OCI-LY3 (cell line): Measurements from ENCODE around the gene BHLHE23.

Source experiments
- H2AFZ ChIP-seq: fragments of 200-600, 300-600 bp; shearing (Covaris generic); 2 replicates; pipeline ENCODE4 v1.6.0; 2014; ENCODE audit warnings: antibody characterized with exemption, low read depth, low read length
- H3K27ac ChIP-seq: fragments of 200-600, 300-600 bp; sonication (generic); 2 replicates; pipeline ENCODE4 v1.5.1; 2014; ENCODE audit warnings: mild to moderate bottlenecking, low read length, moderate library complexity, mixed read lengths
- H3K27me3 ChIP-seq: fragments of 200-600, 300-600 bp; sonication (generic); 2 replicates; pipeline ENCODE4 v1.6.1; 2014; ENCODE audit warnings: low read depth, low read length, mixed read lengths
- H3K36me3 ChIP-seq: fragments of 200-600, 300-600 bp; sonication (generic); replicated peaks from 2 replicates; pipeline ENCODE3; 2014; ENCODE audit warnings: low read depth, low read length, mixed read lengths
- H3K4me1 ChIP-seq: fragments of 300-600, 200-600 bp; sonication (generic); 2 replicates; pipeline ENCODE4 v1.6.1; 2014; ENCODE audit warnings: low read length, mixed read lengths
- H3K4me2 ChIP-seq: fragments of 200-600, 300-600 bp; sonication (generic); 2 replicates; pipeline ENCODE4 v1.6.1; 2014; ENCODE audit warnings: low read length, mixed read lengths
- H3K4me3 ChIP-seq: fragments of 300-600, 200-600 bp; sonication (generic); 2 replicates; pipeline ENCODE4 v1.5.1; 2014; ENCODE audit warnings: antibody characterized with exemption, mild to moderate bottlenecking, low read length, moderate library complexity
- H3K79me2 ChIP-seq: fragments of 300-600, 200-600 bp; shearing (Covaris generic); 2 replicates; pipeline ENCODE4 v1.6.1; 2014; ENCODE audit warnings: mild to moderate bottlenecking, low read length, mixed read lengths
- H3K9ac ChIP-seq: fragments of 300-600, 200-600 bp; shearing (Covaris generic); 2 replicates; pipeline ENCODE4 v1.6.0; 2014; ENCODE audit warnings: mild to moderate bottlenecking, low read length, moderate library complexity
- H3K9me3 ChIP-seq: fragments of 200-600, 300-600 bp; shearing (Covaris generic); 2 replicates; pipeline ENCODE4 v1.6.1; 2014; ENCODE audit warnings: low read length, mixed read lengths; ENCODE audit not compliant: insufficient read depth
- H4K20me1 ChIP-seq: fragments of 200-600, 300-600 bp; sonication (generic); 2 replicates; pipeline ENCODE4 v1.6.1; 2016; ENCODE audit warnings: low read length, mixed read lengths; ENCODE audit not compliant: insufficient read depth
- CTCF ChIP-seq: fragments of 200-600, 300-600 bp; sonication (generic); IDR thresholded peaks from 2 replicates; pipeline ENCODE4 v1.5.1; 2014; ENCODE audit warnings: antibody characterized with exemption, low read length, low read depth
- EZH2phosphoT487 ChIP-seq: fragments of 200-600 bp; shearing (Covaris generic); IDR thresholded peaks from 2 replicates; pipeline ENCODE4 v1.6.1; 2018; ENCODE audit warnings: antibody characterized with exemption, mixed run types, low read depth

Gene BHLHE23

GRCh38 chr20:63006540-63007359 is at the start of gene BHLHE23:
BHLHE23 (minus strand) TSS chr20:63006964; CDS start chr20:63006774, 190 bp downstream.
- Histone ChIP-seq H4K20me1 (no peaks in the 10 kb centered on the region), H3K9me3 (no peaks in the 10 kb centered on the region), H3K4me3 (no peak within 1 kb of the TSS), H3K27me3 (peaks cover 7% of the 10 kb centered on the region; the same call in 1 of the 2 replicates), H3K9ac (no peak within 1 kb of the TSS), H3K36me3 (peaks cover 3% of the 10 kb centered on the region), H3K4me1 (peaks cover 26% of the 10 kb centered on the region), H3K79me2 (no peaks in the 10 kb centered on the region), H3K27ac (no peak within 1 kb of the TSS), H2AFZ (no peak within 1 kb of the TSS), H3K4me2 (no peak within 1 kb of the TSS)
- TF ChIP-seq EZH2phosphoT487: no peak
- TF ChIP-seq CTCF: no peak

- Histone ChIP-seq H3K4me2 (no peak overlapping the region), H2AFZ (no peak overlapping the region), H3K27me3 (peaks cover 8% of the 10 kb centered on the region; the same call in 1 of the 2 replicates), H3K9ac (no peak overlapping the region), H3K36me3 (no peaks in the 10 kb centered on the region), H3K4me1 (no peaks in the 10 kb centered on the region), H3K9me3 (peaks cover 7% of the 10 kb centered on the region), H4K20me1 (no peaks in the 10 kb centered on the region), H3K4me3 (no peak overlapping the region), H3K27ac (no peak overlapping the region), H3K79me2 (no peaks in the 10 kb centered on the region)
- TF ChIP-seq EZH2phosphoT487 (no peak), CTCF (no peak)
Observed at GRCh38 chr20:63055575-63056235, 48.9 kb upstream of the BHLHE23 start.

- Histone ChIP-seq H3K4me3 (no peak overlapping the region), H3K9me3 (peaks cover 7% of the 10 kb centered on the region), H3K4me1 (no peaks in the 10 kb centered on the region), H3K27ac (no peak overlapping the region), H3K9ac (no peak overlapping the region), H3K4me2 (no peak overlapping the region), H4K20me1 (no peaks in the 10 kb centered on the region), H3K27me3 (peaks cover 8% of the 10 kb centered on the region; the same call in 1 of the 2 replicates), H3K36me3 (no peaks in the 10 kb centered on the region), H3K79me2 (no peaks in the 10 kb centered on the region), H2AFZ (no peak overlapping the region)
- no peak for TF ChIP-seq CTCF
- no peak for TF ChIP-seq EZH2phosphoT487
Observed at GRCh38 chr20:63054681-63055240, 48.0 kb upstream of the BHLHE23 start.

- no peaks in the 10 kb centered on the region for H3K4me1 ChIP-seq
- peaks cover 7% of the 10 kb centered on the region for H3K9me3 ChIP-seq
- no peaks in the 10 kb centered on the region for H4K20me1 ChIP-seq
- H3K4me2 ChIP-seq: no peak overlapping the region
- no peak for TF ChIP-seq CTCF
- TF ChIP-seq EZH2phosphoT487: no peak
- H3K27me3 ChIP-seq: peaks cover 8% of the 10 kb centered on the region; the same call in 1 of the 2 replicates
- no peaks in the 10 kb centered on the region for H3K79me2 ChIP-seq
- no peak overlapping the region for H2AFZ ChIP-seq
- no peak overlapping the region for H3K9ac ChIP-seq
- H3K27ac ChIP-seq: no peak overlapping the region
- no peak overlapping the region for H3K4me3 ChIP-seq
- no peaks in the 10 kb centered on the region for H3K36me3 ChIP-seq
Observed at GRCh38 chr20:63054103-63054474, 47.3 kb upstream of the BHLHE23 start.
